NB4 (cell line): Measurements from ENCODE around the gene MEGF11.

ENCODE experiments used
- DNase-seq: peaks from one replicate; pipeline ENCODE4 v3.0.0; 2010; ENCODE audit warnings: low read depth
- H3K4me3 ChIP-seq: one replicate; pipeline ENCODE4 v1.5.1; 2011; ENCODE audit warnings: mild to moderate bottlenecking, low read depth, low read length, moderate library complexity
- CTCF ChIP-seq: IDR thresholded peaks from one replicate; pipeline ENCODE4 v1.5.1; 2012; ENCODE audit warnings: low read depth, low read length
- MAX ChIP-seq: IDR thresholded peaks from 2 replicates; pipeline ENCODE4 v1.6.1; 2011; ENCODE audit warnings: low read depth, low read length
- MYC ChIP-seq: IDR thresholded peaks from 2 replicates; pipeline ENCODE4 v1.6.1; 2011; ENCODE audit warnings: low read depth, low read length
- POLR2A ChIP-seq: IDR thresholded peaks from 2 replicates; pipeline ENCODE4 v1.6.1; 2011; ENCODE audit warnings: mild to moderate bottlenecking; ENCODE audit not compliant: insufficient read length; ENCODE audit errors: extremely low read depth

MEGF11 gene

GRCh38 chr15:65918945-65919344, 334.6 kb downstream of the MEGF11 start:
- no peak for DNase-seq
- no peak for TF ChIP-seq CTCF
- no peak for TF ChIP-seq POLR2A
- TF ChIP-seq MYC, result no peak
- no peak for TF ChIP-seq MAX
- no peak overlapping the region for H3K4me3 ChIP-seq

- no peak overlapping the region for H3K4me3 ChIP-seq
- no peak for TF ChIP-seq MYC
- no peak for TF ChIP-seq POLR2A
- peak; percentile 9 for DNase-seq
Measured at GRCh38 chr15:65918357-65918920, 335.1 kb downstream of the MEGF11 start.

GRCh38 chr15:65917936-65918335, 335.6 kb downstream of the MEGF11 start:
- DNase-seq, result no peak
- no peak overlapping the region for H3K4me3 ChIP-seq
- no peak for TF ChIP-seq MAX
- TF ChIP-seq MYC, result no peak
- TF ChIP-seq CTCF, result no peak

GRCh38 chr15:65917407-65917756, 336.2 kb downstream of the MEGF11 start:
- no peak overlapping the region for H3K4me3 ChIP-seq
- DNase-seq, result no peak
- TF ChIP-seq CTCF, result no peak
- TF ChIP-seq POLR2A, result no peak
- TF ChIP-seq MAX, result no peak
- no peak for TF ChIP-seq MYC

GRCh38 chr15:65916664-65917406, 336.7 kb downstream of the MEGF11 start:
- TF ChIP-seq POLR2A, result no peak
- TF ChIP-seq MAX, result no peak
- TF ChIP-seq CTCF, result peak; percentile 33
- TF ChIP-seq MYC, result no peak
- DNase-seq, result peak; percentile 53
- no peak overlapping the region for H3K4me3 ChIP-seq

GRCh38 chr15:65916041-65916663, 337.4 kb downstream of the MEGF11 start:
- no peak overlapping the region for H3K4me3 ChIP-seq

More at GRCh38 chr15:65916041-65916663, 337.4 kb downstream of the MEGF11 start:
- DNase-seq, result no peak
- no peak for TF ChIP-seq CTCF
- TF ChIP-seq MYC, result no peak
- no peak for TF ChIP-seq MAX
- TF ChIP-seq POLR2A, result no peak
